Activated T-cell treated with anti-CD3 and anti-CD28 coated beads for 48 hours (primary cell): ENCODE data around the gene WDR43.
"Not testable (repeated sequence)": the region's sequence is repeated elsewhere in the genome, so short reads cannot be mapped to it uniquely, and the experiment has no call there.

ENCODE experiments used
- DNase-seq: peaks from one replicate; pipeline ENCODE4 v3.0.0-alpha.2; 2020; ENCODE audit warnings: low read depth

The WDR43 gene

GRCh38 chr2:28962505-28962904 lies 68.0 kb downstream of the WDR43 start:
- no peak for DNase-seq

DNA sequence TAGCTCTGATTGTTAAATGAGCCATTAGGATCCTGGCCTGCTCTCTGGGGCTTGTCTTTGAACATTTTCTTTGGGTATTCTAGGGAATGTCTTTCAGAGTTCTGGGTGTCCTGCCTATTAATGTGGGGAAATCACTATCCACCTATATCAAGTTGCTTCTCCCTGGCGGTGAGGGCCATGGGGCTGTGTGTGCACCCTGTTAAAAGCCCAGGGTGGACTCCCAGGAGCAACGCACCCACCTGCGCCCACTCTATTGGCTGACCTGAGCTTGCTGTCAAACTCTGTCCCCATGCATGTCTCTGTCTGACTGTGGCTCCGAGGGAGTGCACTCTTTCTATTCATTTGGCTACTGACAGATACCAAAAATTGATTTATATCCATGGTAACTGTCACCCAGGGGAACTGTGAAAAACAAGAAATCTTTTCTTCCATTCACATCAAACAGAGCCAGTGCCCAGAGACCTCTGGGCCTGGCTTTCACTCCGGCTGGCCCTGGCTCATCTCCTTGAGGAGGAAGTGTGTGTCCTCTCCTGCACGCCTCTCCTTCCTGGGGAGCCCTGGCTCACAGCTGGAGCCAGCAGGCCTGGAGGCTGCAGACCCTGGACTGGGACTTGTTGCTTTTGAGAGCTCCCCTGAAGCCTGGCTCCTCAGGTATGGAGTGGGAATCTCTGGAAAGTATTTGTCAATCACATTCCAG lies 76.1 kb downstream of the WDR43 start:
- DNase-seq = no peak

- DNase-seq = no peak
These were observed 78.4 kb downstream of the WDR43 start for GRCh38 chr2:28972778-28973335.

DNA sequence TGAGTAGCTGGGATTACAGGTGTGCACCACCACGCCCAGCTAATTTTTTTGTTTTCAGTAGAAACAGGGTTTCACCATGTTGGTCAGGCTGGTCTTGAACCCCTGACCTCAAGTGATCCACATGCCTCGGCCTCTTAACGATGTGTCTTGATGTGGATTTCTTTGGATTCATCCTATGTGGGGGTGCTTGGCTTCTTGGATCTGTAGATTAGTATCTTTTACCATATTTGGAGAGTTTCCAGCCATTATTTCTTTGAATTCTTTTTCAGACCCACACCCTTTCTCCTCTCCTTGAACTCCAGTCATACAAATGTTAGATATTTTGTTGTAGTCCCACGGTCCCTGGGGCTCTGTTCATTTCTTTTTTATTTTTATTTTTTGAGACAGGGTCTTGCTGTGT lies 79.8 kb downstream of the WDR43 start:
- no peak for DNase-seq

DNA sequence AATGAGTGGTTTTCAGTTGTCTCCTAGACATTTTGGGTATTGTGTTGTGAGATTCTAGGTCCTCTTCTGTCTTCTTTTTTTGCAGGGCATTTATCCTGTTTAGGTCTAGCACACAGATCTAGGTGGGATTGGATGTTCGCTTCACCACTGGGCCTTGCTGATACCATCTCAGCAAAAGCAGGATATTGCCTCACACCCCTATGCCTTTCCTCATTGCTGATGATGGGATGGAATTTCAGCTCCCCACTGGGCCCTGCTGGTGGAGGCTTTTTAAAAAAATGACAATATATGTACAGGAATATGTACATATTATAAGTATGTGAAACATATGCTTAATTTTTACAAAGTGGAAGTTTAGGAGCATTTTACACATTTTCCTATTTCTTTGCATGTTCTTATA lies 81.2 kb downstream of the WDR43 start:
- no peak for DNase-seq

DNA sequence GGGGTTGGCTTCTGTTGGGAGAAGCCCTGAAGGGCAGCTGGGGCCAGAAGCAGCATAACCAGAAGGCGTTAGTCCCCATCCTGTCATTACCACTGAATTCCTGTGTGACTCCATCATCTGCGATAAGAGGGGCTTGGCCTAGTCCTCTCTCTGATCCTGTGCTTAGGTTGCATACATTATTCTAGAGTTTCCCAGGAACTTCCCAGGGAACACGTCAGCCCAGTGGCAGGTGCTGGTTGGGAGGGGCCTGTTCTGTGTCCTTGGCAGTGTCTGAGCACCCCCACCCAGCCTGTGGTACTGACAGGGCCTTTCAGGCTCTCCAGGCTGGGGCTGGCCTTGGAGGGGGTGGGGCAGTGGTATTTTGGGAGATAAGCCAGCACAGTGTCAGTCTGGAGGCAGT lies 82.1 kb downstream of the WDR43 start:
- no peak for DNase-seq

- DNase-seq = no peak
These were observed 82.9 kb downstream of the WDR43 start for GRCh38 chr2:28977176-28977875.

DNA sequence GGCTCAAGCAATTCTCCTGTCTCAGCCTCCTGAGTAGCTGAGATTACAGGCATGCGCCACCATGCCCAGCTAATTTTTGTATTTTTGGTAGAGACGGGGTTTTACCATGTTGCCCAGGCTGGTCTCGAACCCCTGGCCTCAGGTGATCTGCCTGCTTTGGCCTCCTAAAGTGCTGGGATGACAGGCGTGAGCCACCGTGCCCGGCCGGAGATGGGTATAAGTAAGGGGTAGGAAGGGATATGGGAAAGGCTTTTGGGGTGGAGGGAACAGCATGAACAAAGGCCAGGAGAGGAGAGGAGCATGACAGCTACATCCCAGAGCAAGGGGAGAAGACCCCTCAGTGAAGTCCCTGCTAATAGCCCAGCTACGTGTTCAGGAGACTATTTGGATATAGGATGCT lies 83.5 kb downstream of the WDR43 start:
- DNase-seq = not testable (repeated sequence)

DNA sequence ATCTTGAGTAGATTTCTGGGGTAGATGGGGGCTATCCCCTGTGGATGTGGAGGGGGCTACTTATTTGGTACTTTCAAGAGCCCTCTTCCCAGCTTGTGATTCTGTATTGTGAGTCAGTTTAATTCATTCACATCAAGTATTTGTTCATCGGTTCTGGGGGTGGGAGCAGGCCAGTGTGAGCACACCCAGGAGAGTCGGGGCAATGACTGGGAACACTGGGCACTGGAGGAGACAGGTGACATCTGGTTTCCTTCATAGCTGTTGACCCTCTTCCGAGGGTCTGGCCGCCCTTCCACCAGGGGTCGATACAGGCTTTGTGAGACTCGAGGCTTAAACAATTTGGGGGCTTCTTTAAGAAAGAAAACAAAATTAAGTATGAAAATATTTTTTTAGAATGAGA lies 84.1 kb downstream of the WDR43 start:
- no peak for DNase-seq

GRCh38 chr2:28979041-28979440 lies 84.6 kb downstream of the WDR43 start:
- no peak for DNase-seq

- DNase-seq = no peak
These were observed 85.3 kb downstream of the WDR43 start for GRCh38 chr2:28979576-28980366.

GRCh38 chr2:28980368-28981015 lies 86.0 kb downstream of the WDR43 start:
- no peak for DNase-seq

DNA sequence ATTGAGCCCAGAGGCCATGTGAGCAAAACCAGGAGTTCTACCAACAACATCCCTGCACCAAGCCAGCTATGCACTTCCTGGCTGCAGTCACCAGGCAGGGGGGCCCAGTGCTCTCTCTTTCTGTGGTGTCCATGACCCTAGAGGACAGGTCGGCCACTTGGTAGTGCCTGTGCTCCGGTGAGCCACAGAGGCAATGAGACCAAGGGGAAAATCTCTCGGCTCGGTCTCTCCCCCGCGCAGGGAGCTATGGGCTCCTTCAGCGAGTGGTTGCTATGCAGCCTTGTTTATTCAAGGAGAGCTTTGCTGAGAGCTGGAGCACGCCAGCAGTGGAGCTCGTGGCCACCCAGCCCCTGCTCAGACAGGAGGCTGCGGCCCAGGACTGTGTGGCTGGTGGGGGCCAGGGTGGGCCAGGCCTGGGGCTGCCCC lies 86.6 kb downstream of the WDR43 start, which contains the start of gene TOGARAM2:
Gene TOGARAM2 (plus strand): TSS at position 283 of the 426 bp plus-strand sequence. CDS start 13,537 bp downstream, outside the sequence.
- no peak for DNase-seq

- DNase-seq = no peak
These were observed 87.3 kb downstream of the WDR43 start for GRCh38 chr2:28981620-28982376.

DNA sequence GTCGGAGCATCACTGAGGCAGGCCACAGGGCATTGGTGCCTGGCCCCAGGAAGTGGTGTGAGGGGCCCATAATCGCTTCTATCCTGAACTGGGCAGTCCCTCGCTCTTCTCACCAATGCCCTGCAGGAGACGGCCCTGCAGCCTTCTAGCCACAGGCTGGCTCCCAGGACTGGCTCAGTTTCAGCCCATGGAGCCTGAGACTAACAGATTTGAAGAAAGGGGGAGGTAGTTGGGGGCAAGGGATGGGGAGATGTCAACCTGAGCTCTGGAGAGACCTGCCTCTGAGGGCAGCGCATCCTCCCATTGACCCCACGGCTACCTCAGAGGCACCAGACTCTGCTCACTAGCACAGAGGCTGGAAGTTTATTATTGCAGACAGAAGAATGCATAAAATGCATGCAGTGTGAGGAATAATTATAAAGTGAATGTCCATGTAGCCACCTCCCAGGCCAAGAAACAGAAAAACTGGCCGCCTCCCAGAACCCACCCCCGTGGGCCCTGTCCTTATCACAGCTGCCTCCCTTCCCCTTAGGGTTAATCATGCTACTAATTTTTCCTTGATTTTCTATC lies 88.0 kb downstream of the WDR43 start:
- DNase-seq = no peak

- no peak for DNase-seq
These were observed 92.0 kb downstream of the WDR43 start for GRCh38 chr2:28986429-28986828.

DNA sequence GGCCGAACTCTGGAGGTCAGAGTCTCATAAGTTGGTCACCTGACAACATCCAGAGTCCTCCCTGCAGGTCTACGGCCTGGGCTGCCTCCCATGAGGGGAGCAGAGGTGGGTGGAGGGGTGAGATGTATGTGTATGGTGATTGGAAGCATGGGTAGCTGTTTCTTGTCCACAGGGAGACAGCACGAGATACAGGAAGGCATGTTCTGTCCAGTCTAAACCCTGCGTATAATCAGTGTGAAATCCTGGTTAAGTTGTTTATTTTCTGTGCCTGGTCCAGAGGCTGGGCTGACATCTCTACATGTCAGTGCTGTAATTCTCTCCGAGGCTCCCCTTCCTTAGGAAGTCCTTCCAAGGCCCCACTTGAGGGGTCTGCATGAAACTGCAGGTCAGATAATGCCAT lies 95.5 kb downstream of the WDR43 start:
- DNase-seq = no peak

DNA sequence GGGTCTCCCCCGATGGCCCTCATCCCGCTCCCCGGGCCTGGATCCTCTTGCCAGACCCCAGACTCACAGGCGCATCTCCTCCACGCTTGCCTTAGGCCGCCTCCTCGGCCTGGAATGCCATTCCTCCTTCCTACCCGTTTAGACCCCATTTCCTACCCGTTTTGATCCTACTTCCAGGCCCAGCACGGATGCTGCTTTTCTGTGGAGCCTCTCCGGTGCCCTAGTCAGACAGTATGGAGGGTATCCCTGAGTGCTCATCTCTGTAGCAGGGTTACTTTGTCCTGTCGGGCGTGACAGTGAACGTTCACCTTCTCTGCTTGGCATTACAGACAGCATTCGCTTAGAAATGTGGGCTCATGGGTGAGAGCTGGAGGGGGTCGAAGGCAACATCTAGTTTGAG lies 96.0 kb downstream of the WDR43 start:
- DNase-seq = no peak

- no peak for DNase-seq
These were observed 96.6 kb downstream of the WDR43 start for GRCh38 chr2:28991021-28991420.

DNA sequence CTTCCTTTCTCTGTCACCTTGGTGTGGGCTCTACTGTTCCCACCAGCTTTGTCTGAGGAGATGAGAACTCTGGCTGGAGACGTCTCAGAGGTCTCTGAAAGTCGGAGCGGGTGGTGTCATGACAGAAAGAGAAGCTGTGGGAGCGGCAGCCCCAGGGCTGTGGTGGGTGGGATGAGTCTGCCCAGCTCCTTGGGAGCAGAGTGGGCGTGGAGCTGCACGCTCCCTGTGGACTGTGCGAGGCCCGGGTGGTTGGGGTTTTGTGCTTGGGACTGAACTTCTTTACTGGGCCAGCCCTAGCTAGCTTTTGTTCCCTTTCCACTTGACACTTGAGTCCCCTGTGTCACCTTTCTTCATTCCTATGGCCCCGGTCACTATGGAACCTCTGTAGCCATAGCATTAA lies 97.0 kb downstream of the WDR43 start:
- no peak for DNase-seq
